Spinal cord (tissue), 10 donors: Measurements from ENCODE around the gene MRPS15. TPM values are rescaled to one million over a fixed set of nuclear protein-coding genes. Genes with fewer than 3 reads are reported as not detected.

ENCODE experiments used
- DNase-seq, 6 donors: peaks; one replicate each; pipeline versions ENCODE4 v3.0.0 to v3.0.0-alpha.2; 2013 to 2015; ENCODE audit warnings: low spot score in 6 of 6, low read depth in 4 of 6
- H3K27ac ChIP-seq: one replicate; pipeline ENCODE4 v1.5.1; 2013; ENCODE audit warnings: low read depth, low read length, control low read depth
- H3K27me3 ChIP-seq: one replicate; pipeline ENCODE4 v1.6.1; 2013; ENCODE audit warnings: low read length; ENCODE audit not compliant: control insufficient read depth, insufficient read depth
- H3K36me3 ChIP-seq: one replicate; pipeline ENCODE4 v1.6.1; 2013; ENCODE audit warnings: low read length; ENCODE audit not compliant: control insufficient read depth, insufficient read depth
- H3K4me1 ChIP-seq: one replicate; pipeline ENCODE4 v1.6.1; 2013; ENCODE audit warnings: low read length; ENCODE audit not compliant: control insufficient read depth, insufficient read depth
- H3K4me3 ChIP-seq: one replicate; pipeline ENCODE4 v1.5.1; 2013; ENCODE audit warnings: low read depth, low read length, control low read depth
- H3K9me3 ChIP-seq: one replicate; pipeline ENCODE4 v1.6.1; 2013; ENCODE audit warnings: low read length; ENCODE audit not compliant: control insufficient read depth, insufficient read depth
- WGBS: methylation state at CpG from one replicate; pipeline ENCODE4 v1.1.5; 2013; ENCODE audit warnings: missing lambda C conversion rate; ENCODE audit not compliant: insufficient coverage; 5-methylcytosine and 5-hydroxymethylcytosine counted together
- polyA plus RNA-seq, 2 donors: library from polyadenylated mRNA; unstranded; fragments of 120-200 nt; gene quantifications; one replicate each; pipeline ENCODE4 v1.2.1, GENCODE V29; 2013; ENCODE audit not compliant: insufficient read length in 2 of 2
- small RNA-seq: library from RNA; depleted of rRNA; stranded (forward); fragments of <200 nt; gene quantifications from one replicate; pipeline ENCODE3, GENCODE V24; 2014; ENCODE audit warnings: low replicate concordance
- total RNA-seq, 2 donors: library from RNA; depleted of rRNA in 1 of 2; stranded (reverse); fragments of 120-200 nt in 1 of 2; fragments of >200 nt in 1 of 2; gene quantifications; one replicate each; pipeline versions ENCODE4 v1.2.3 to v1.2.4, GENCODE V29; 2013 to 2014
- donor health status: healthy.

MRPS15 gene
- total and polyA plus RNA-seq, 4 donors = 24.7 to 59.7 (median 52.5) TPM

DNA sequence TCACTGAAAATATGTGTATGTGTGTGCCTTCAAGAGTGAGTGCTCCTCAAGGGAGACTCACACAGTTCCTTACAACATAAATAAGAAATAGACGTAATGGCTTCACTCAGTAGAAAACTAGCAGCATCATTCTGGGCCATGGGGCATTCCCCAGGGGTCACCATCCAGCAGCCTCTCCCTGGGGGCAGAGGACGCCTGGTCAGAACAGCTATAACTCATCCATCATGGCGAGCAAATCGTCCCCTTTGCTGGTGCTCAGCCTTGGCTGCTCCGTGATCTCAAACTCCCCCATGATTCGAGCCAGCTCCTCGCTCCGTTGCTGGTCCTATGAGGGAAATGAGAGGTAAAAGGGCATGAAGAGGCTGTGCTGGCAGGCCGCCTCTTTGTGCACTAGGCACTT is 46.3 kb downstream of the MRPS15 start:
- Histone ChIP-seq H3K36me3 (peaks cover 29% of the 10 kb centered on the region), H3K27me3 (no peaks in the 10 kb centered on the region), H3K4me3 (no peak overlapping the region), H3K4me1 (no peaks in the 10 kb centered on the region), H3K27ac (no peak overlapping the region), H3K9me3 (no peaks in the 10 kb centered on the region)
- DNase-seq = no peak
- WGBS = 93% methylated on average over 7 of the region's 9 CpGs

DNA sequence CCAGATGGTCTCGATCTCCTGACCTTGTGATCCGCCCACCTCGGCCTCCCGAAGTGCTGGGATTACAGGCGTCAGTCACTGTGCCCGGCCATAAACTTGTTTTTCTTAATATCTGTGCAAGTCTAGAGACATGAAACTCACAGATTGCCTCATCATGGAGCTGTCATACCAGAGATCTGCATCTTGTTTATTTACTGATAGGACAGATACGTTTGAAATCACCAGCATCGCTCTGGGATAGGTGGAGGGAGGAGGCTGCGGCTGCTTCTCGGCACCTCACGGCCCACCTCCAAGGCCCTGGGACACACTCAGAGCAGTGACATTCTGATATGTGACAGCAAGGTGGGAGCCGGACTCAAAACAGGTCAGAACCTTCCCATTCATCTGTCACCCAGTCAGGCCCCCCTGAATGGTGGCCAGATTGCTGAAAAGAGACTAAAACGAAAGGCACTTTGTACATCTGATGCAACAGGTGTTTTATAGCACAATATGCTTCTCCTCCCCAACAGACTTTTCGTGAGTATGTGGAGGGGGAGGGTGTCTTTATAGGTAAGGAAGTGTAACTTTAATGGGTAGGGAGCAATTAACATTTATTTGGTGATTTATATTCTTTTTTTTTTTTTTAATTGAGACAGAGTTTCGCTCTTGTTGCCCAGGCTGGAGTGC is 48.4 kb downstream of the MRPS15 start:
- Histone ChIP-seq H3K9me3 (no peaks in the 10 kb centered on the region), H3K36me3 (peaks cover 22% of the 10 kb centered on the region), H3K4me1 (no peaks in the 10 kb centered on the region), H3K27me3 (no peaks in the 10 kb centered on the region), H3K27ac (no peak overlapping the region), H3K4me3 (no peak overlapping the region)
- no peak for DNase-seq
- WGBS = 92% methylated on average over 9 of the region's 15 CpGs

DNA sequence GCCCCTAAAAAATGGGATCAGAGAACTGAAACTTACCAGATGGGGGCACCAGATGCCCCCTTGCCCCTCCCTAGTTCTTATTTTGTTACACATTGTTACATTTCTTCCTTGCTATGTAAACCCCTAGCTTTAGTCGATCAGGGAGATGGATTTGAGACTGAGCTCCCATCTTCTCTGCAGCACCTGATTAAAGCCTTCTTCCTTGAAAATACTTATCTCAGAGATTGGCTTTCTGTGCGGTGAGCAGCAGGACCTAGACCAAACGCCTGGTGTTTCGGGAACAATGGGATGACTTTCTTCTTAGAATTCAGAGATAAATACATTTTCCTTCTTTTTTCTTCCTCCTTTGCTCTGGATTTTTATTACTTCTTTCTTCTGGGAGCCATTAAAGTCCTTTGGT is 49.8 kb downstream of the MRPS15 start:
- no peak for DNase-seq

DNA sequence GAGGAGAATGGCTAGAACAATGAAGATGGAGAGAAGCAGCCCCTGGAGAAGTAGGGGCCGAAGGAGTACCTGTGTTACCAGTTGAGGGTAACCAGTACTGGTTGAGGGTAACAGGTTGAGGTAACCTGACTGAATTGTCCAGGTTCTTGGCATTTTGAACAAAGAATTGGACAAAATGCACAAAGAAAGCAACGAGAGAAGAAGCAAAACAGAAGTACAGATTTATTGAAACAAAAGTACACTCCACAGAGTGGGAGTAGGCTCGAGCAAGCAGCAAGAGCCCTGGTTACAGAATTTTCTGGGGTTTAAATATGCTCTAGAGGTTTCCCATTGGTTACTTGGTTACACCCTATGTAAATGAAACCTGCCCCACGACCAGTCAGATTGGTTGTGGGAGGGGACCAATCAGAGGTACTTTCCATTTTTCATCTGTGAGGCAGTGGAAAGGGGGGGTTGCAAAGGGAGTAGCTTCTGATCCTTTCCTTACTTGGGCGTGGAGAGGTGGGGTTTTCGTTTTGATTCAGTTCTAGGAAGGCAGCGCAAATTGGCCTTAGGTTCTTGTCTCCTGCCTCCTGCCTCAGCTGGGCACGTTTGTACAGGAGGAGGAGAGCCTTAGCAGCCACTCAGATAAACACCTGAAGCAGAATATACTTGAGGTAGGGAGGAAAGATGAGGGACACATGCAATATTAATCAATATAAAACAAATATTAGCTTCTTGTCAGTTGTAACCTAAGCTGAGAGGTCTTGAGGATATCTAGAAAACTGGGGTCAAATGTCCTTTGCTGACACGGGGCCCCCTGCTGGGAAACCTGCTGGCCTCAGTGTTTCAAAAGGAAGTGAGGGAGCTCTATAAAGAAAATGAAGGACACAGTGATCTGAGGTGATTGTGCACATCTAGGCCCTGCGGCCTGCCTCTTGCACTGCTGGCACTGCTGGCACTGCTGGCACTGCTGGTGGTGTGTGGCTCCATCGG is 52.2 kb downstream of the MRPS15 start:
- H3K27me3 ChIP-seq = no peaks in the 10 kb centered on the region
- DNase-seq = no peak
- 60% methylated on average over 8 of the region's 11 CpGs for WGBS
- no peaks in the 10 kb centered on the region for H3K9me3 ChIP-seq
- no peaks in the 10 kb centered on the region for H3K4me1 ChIP-seq
- H3K4me3 ChIP-seq = no peak overlapping the region
- H3K27ac ChIP-seq = no peak overlapping the region
- H3K36me3 ChIP-seq = peaks cover 7% of the 10 kb centered on the region

More for the DNA sequence above, 49.8 kb downstream of the MRPS15 start:
- Histone ChIP-seq H3K27me3 (no peaks in the 10 kb centered on the region), H3K9me3 (no peaks in the 10 kb centered on the region), H3K4me3 (no peak overlapping the region), H3K36me3 (peaks cover 17% of the 10 kb centered on the region), H3K4me1 (no peaks in the 10 kb centered on the region), H3K27ac (no peak overlapping the region)
- WGBS = 100% methylated on average over 1 of the region's 4 CpGs

DNA sequence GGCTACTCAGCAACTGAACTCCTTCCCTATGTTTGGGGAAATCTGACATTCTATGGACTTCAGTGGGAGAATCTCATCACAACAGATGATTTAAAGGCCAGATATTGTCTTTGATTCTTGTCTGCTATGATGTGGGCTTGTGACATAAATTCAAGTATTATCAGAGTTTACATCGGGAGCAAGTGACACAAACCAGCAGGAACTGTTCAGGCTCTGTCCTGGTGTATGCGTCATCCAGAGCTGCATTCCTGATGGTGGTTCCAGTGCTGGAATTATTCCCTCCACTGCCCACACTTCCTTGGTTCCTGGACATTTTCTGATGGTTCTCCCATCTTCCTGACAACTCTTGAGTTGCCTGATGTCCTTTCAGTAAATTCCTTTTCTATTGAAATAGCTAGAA is 55.7 kb downstream of the MRPS15 start:
- H3K4me3 ChIP-seq = no peak overlapping the region
- H3K36me3 ChIP-seq = no peaks in the 10 kb centered on the region
- no peaks in the 10 kb centered on the region for H3K9me3 ChIP-seq
- no peak for DNase-seq
- no peak overlapping the region for H3K27ac ChIP-seq
- WGBS = 92% methylated on average over 2 of the region's 2 CpGs
- H3K4me1 ChIP-seq = no peaks in the 10 kb centered on the region
- H3K27me3 ChIP-seq = no peaks in the 10 kb centered on the region

DNA sequence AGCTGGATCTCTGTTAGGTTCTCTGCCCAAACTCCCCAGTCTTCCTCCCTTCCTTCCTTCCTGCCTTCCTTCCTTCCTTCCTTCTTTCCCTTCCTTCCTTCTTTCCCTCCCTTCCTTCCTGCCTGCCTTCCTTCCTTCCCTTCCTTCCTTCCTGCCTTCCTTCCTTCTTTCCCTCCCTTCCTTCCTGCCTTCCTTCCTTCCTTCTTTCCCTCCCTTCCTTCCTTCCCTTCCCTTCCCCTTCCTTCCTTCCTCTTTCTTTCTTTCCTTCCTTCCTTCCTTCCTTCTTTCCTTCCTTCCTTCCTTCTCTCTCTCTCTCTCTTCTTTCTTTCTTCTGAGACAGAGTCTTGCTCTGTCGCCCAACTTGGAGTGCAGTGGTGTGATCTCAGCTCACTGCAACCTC is 57.7 kb downstream of the MRPS15 start:
- 60% methylated on average over 1 of the region's 1 CpG for WGBS
- peaks cover 4% of the 10 kb centered on the region for H3K4me1 ChIP-seq
- no peaks in the 10 kb centered on the region for H3K9me3 ChIP-seq
- H3K4me3 ChIP-seq = no peak overlapping the region
- no peaks in the 10 kb centered on the region for H3K27me3 ChIP-seq
- no peak overlapping the region for H3K27ac ChIP-seq
- H3K36me3 ChIP-seq = no peaks in the 10 kb centered on the region
- DNase-seq = no peak

Small RNAs within 50 kb of the gene (small RNA-seq; reads per million reads assigned to genes)
- gene SNORA63C = 0.61 reads per million, percentile 64 among the genes with 10 or more reads in this experiment

Other genes starting within 250 kb of the MRPS15 start
- 10 to 100 TPM; 69.1 to 71.7 TPM for gene THRAP3, start 239.9 kb downstream of the MRPS15 start, total RNA-seq
- gene THRAP3, start 239.9 kb downstream of the MRPS15 start, polyA plus RNA-seq = 10 to 100 TPM; 84.0 to 88.5 TPM
- 1 to 10 TPM; 2.5 to 6.9 TPM for gene SH3D21, start 158.0 kb downstream of the MRPS15 start, total RNA-seq
- 10 to 100 TPM in 1 of 2 donors, 1 to 10 TPM in 1; 8.0 to 10.7 TPM for gene SH3D21, start 158.0 kb downstream of the MRPS15 start, polyA plus RNA-seq
- 10 to 100 TPM in 1 of 2 donors, 1 to 10 TPM in 1; 8.0 to 67.6 TPM for gene EVA1B, start 140.7 kb downstream of the MRPS15 start, total RNA-seq
- 10 to 100 TPM; 21.4 to 28.5 TPM for gene EVA1B, start 140.7 kb downstream of the MRPS15 start, polyA plus RNA-seq
- gene STK40, start 78.5 kb downstream of the MRPS15 start, total RNA-seq = 10 to 100 TPM; 11.2 to 20.1 TPM
- gene STK40, start 78.5 kb downstream of the MRPS15 start, polyA plus RNA-seq = 10 to 100 TPM; 36.5 to 37.5 TPM
- gene LSM10, start 66.5 kb downstream of the MRPS15 start, total RNA-seq = 1 to 10 TPM; 7.6 to 8.4 TPM
- 10 to 100 TPM; 47.1 to 56.5 TPM for gene LSM10, start 66.5 kb downstream of the MRPS15 start, polyA plus RNA-seq
- 10 to 100 TPM; 21.5 to 27.9 TPM for gene OSCP1, start 13.9 kb downstream of the MRPS15 start, total RNA-seq
- gene OSCP1, start 13.9 kb downstream of the MRPS15 start, polyA plus RNA-seq = 10 to 100 TPM; 20.0 to 23.8 TPM
- 10 to 100 TPM in 1 of 2 donors, 1 to 10 TPM in 1; 6.8 to 19.7 TPM for gene CSF3R, start 18.5 kb upstream of the MRPS15 start, total RNA-seq
- gene CSF3R, start 18.5 kb upstream of the MRPS15 start, polyA plus RNA-seq = 10 to 100 TPM; 14.5 to 16.6 TPM